Osteoblast (primary cell): ENCODE data around the gene PANK4. TPM values are rescaled to one million over a fixed set of nuclear protein-coding genes. Genes with fewer than 3 reads are reported as not detected.

Source experiments
- DNase-seq: peaks from one replicate; pipeline ENCODE4 v3.0.0; 2011; ENCODE audit warnings: low spot score, mixed read lengths; ENCODE audit not compliant: insufficient read length; ENCODE audit errors: missing footprints
- H2AFZ ChIP-seq: 2 replicates; pipeline ENCODE4 v1.6.0; 2011; ENCODE audit warnings: mild to moderate bottlenecking, low read length
- H3K27ac ChIP-seq: 2 replicates; pipeline ENCODE4 v1.5.1; 2011; ENCODE audit warnings: mild to moderate bottlenecking, low read depth, low read length, moderate library complexity
- H3K27me3 ChIP-seq: 2 replicates; pipeline ENCODE4 v1.6.0; 2012; ENCODE audit warnings: mild to moderate bottlenecking, control low read depth, inconsistent platforms, low read length, moderate library complexity; ENCODE audit not compliant: insufficient read depth
- H3K36me3 ChIP-seq: 2 replicates; pipeline ENCODE4 v1.5.1; 2011; ENCODE audit warnings: mild to moderate bottlenecking, low read length, control low read depth, moderate library complexity; ENCODE audit not compliant: insufficient read depth
- H3K4me1 ChIP-seq: 2 replicates; pipeline ENCODE4 v1.5.1; 2011; ENCODE audit warnings: mild to moderate bottlenecking, low read length, control low read depth, moderate library complexity; ENCODE audit not compliant: insufficient read depth
- H3K4me2 ChIP-seq: 2 replicates; pipeline ENCODE4 v1.6.0; 2011; ENCODE audit warnings: mild to moderate bottlenecking, low read length; ENCODE audit not compliant: insufficient read depth
- H3K4me3 ChIP-seq: fragments of 200-600 bp; sonication (generic); 3 replicates; pipeline ENCODE4 v1.5.1; 2012; ENCODE audit warnings: mild to moderate bottlenecking, low read length, inconsistent platforms; ENCODE audit not compliant: insufficient read depth
- H3K79me2 ChIP-seq: 2 replicates; pipeline ENCODE4 v1.6.0; 2012; ENCODE audit warnings: mild to moderate bottlenecking, low read length, control low read depth, inconsistent platforms; ENCODE audit not compliant: insufficient read depth
- H3K9me3 ChIP-seq: 2 replicates; pipeline ENCODE4 v1.5.1; 2011; ENCODE audit warnings: low read depth, low read length, control low read depth
- H4K20me1 ChIP-seq: 2 replicates; pipeline ENCODE4 v1.6.0; 2012; ENCODE audit warnings: mild to moderate bottlenecking, low read length, control low read depth; ENCODE audit not compliant: insufficient read depth
- CTCF ChIP-seq: IDR thresholded peaks from 2 replicates; pipeline ENCODE4 v1.5.1; 2011; ENCODE audit warnings: mild to moderate bottlenecking, low read depth, low read length, moderate library complexity; ENCODE audit errors: extremely low read depth
- total RNA-seq: library from RNA; depleted of rRNA; stranded (reverse); fragments of >200 nt; gene quantifications from 2 replicates; pipeline ENCODE4 v1.2.3, GENCODE V29; 2012

PANK4 gene
- total RNA-seq, 1 donor = 15.2 TPM

DNA sequence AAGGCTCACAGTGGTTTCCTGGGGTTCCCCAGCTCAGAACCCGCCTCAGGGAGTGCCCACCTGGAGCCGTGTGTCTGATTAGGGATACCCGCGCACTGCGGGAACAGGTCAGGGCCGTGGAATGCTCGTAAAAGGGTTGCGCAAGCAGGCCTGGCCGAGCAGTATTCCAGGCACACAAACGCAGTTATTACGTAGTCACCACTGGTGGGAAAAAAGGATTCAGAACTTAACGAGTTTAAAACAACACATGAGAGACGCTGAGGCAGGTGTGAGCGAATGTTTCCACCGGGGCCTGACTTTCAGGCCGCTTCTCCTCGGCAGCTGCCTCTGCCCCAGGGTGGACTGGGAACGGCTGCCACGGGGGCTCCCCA, 32.1 kb downstream of the PANK4 start:
- Histone ChIP-seq H3K4me3 (no peak overlapping the region), H2AFZ (no peak overlapping the region), H3K79me2 (no peaks in the 10 kb centered on the region), H3K36me3 (no peaks in the 10 kb centered on the region), H3K9me3 (no peaks in the 10 kb centered on the region), H3K4me2 (no peak overlapping the region), H3K27me3 (peaks cover 13% of the 10 kb centered on the region), H4K20me1 (peaks cover 3% of the 10 kb centered on the region), H3K27ac (no peak overlapping the region), H3K4me1 (peaks cover 11% of the 10 kb centered on the region)
- DNase-seq = peak; percentile 98
- no peak for TF ChIP-seq CTCF

GRCh38 chr1:2493691-2494322, 32.6 kb downstream of the PANK4 start:
- TF ChIP-seq CTCF = no peak
- Histone ChIP-seq H4K20me1 (peaks cover 3% of the 10 kb centered on the region), H3K27ac (no peak overlapping the region), H2AFZ (no peak overlapping the region), H3K36me3 (no peaks in the 10 kb centered on the region), H3K4me3 (no peak overlapping the region), H3K79me2 (no peaks in the 10 kb centered on the region), H3K27me3 (peaks cover 13% of the 10 kb centered on the region), H3K9me3 (no peaks in the 10 kb centered on the region), H3K4me2 (no peak overlapping the region), H3K4me1 (peaks cover 11% of the 10 kb centered on the region)
- no peak for DNase-seq

DNA sequence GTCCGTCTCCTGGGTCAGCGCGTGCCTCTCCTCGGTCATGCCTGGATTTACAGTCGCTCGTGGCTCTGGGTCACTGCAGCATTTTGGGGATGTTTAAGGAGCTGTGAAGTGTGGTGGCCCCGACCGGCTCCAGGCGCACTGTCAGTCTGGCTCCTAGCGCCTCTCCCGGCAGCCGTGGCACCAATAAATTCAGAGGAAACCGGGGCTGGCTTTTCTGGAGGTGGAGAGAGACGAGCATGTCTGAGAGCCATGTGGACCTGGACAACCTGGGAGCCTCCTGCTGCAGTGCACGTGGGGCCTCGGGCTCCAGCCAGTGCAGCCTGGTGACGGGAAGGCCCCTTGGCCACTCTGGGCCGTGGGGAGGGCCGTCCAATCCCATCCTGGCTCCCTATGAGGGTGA, 33.2 kb downstream of the PANK4 start:
- Histone ChIP-seq H3K27me3 (peaks cover 13% of the 10 kb centered on the region), H3K9me3 (peaks cover 3% of the 10 kb centered on the region), H3K79me2 (no peaks in the 10 kb centered on the region), H3K4me3 (no peak overlapping the region), H4K20me1 (peaks cover 3% of the 10 kb centered on the region), H3K4me2 (no peak overlapping the region), H3K36me3 (no peaks in the 10 kb centered on the region), H2AFZ (no peak overlapping the region), H3K27ac (no peak overlapping the region), H3K4me1 (peaks cover 11% of the 10 kb centered on the region)
- no peak for DNase-seq
- TF ChIP-seq CTCF = no peak

- H3K4me2 ChIP-seq = no peak overlapping the region
- DNase-seq = no peak
- H3K4me3 ChIP-seq = no peak overlapping the region
- peaks cover 13% of the 10 kb centered on the region for H3K27me3 ChIP-seq
- peaks cover 3% of the 10 kb centered on the region for H4K20me1 ChIP-seq
- peaks cover 3% of the 10 kb centered on the region for H3K9me3 ChIP-seq
- no peak overlapping the region for H3K27ac ChIP-seq
- H2AFZ ChIP-seq = no peak overlapping the region
- peaks cover 11% of the 10 kb centered on the region for H3K4me1 ChIP-seq
- no peaks in the 10 kb centered on the region for H3K79me2 ChIP-seq
- no peak for TF ChIP-seq CTCF
- no peaks in the 10 kb centered on the region for H3K36me3 ChIP-seq
These were observed 34.3 kb downstream of the PANK4 start for GRCh38 chr1:2492091-2492490.
